Upper lobe of left lung (tissue), 6 donors: Measurements from ENCODE around the gene ANK3. TPM values are rescaled to one million over a fixed set of nuclear protein-coding genes. Genes with fewer than 3 reads are reported as not detected.

Experiments used
- ATAC-seq, 2 donors: fragments of 200-7000 bp; cut with Tn5 transposase; one replicate each; pipeline ENCODE4 v1.9.1; 2022; ENCODE audit warnings: mild to moderate bottlenecking in 2 of 2, moderate library complexity in 2 of 2; ENCODE audit not compliant: low FRiP score in 2 of 2
- DNase-seq, 2 donors: peaks; one replicate each; pipeline ENCODE4 v3.0.0-alpha.2; 2019 to 2020
- H3K27ac ChIP-seq, 4 donors: fragments of 200-600 bp; sonication (generic); one replicate each; pipeline ENCODE4 v1.5.1; 2016 to 2019
- H3K27me3 ChIP-seq, 4 donors: fragments of 200-600 bp; sonication (generic); one replicate each; pipeline ENCODE4 v1.5.1; 2017 to 2019
- H3K36me3 ChIP-seq, 4 donors: fragments of 200-600 bp; sonication (generic); one replicate each; pipeline ENCODE4 v1.5.1; 2016 to 2019
- H3K4me1 ChIP-seq, 4 donors: fragments of 200-600 bp; sonication (generic); one replicate each; pipeline ENCODE4 v1.5.1; 2018 to 2019
- H3K4me3 ChIP-seq, 4 donors: fragments of 200-600 bp; sonication (generic); one replicate each; pipeline ENCODE4 v1.5.1; 2017 to 2019; ENCODE audit warnings: mild to moderate bottlenecking in 2 of 4, moderate library complexity in 1 of 4
- H3K9me3 ChIP-seq, 4 donors: fragments of 200-600 bp; sonication (generic); one replicate each; pipeline ENCODE4 v1.5.1; 2018 to 2019
- EP300 ChIP-seq, 4 donors: sonication (generic); formaldehyde crosslinking; IDR thresholded peaks; one replicate each; pipeline ENCODE4 v1.5.1; 2017; ENCODE audit warnings: antibody characterized with exemption in 4 of 4, control low read depth in 2 of 4
- POLR2A ChIP-seq, 4 donors: fragments of 450-650 bp; IDR thresholded peaks; one replicate each; pipeline ENCODE4 v1.5.1; 2016 to 2017; ENCODE audit warnings: antibody characterized with exemption in 4 of 4, mild to moderate bottlenecking in 2 of 4
- POLR2AphosphoS5 ChIP-seq, 2 donors: sonication (generic); formaldehyde crosslinking; IDR thresholded peaks; one replicate each; pipeline ENCODE4 v1.5.1; 2017; ENCODE audit warnings: antibody characterized with exemption in 2 of 2
- WGBS, 2 donors: methylation state at CpG; one replicate each; pipeline ENCODE4 v1.1.5; 2017 to 2018; 5-methylcytosine and 5-hydroxymethylcytosine counted together
- total RNA-seq, 6 donors: library from RNA; depleted of rRNA in 4 of 6; stranded (reverse); fragments of >200 nt in 4 of 6; gene quantifications; one replicate each; pipeline versions ENCODE4 v1.1.0 to v1.2.1, GENCODE V29; 2016 to 2021
- TF ChIP-seq, protein P1 (sequence below), 6 experiments: fragments of 450-650 bp in 4 of 6; fragments of 200-600 bp in 2 of 6; sonication (generic) in 2 of 6; IDR thresholded peaks; one replicate each; pipeline ENCODE4 v1.5.1; 2016 to 2019; ENCODE audit warnings: antibody characterized with exemption in 6 of 6
- donor health status: DM: no; HTN: no; CAD: no; lungs with moderate emphysema.
- donor health status: DM: no; HTN: yes; CAD: no; lungs with severe emphysema.

Gene ANK3
- total RNA-seq, 6 donors from 2014 or later, result 43.9 to 193 (median 98.5) TPM

DNA sequence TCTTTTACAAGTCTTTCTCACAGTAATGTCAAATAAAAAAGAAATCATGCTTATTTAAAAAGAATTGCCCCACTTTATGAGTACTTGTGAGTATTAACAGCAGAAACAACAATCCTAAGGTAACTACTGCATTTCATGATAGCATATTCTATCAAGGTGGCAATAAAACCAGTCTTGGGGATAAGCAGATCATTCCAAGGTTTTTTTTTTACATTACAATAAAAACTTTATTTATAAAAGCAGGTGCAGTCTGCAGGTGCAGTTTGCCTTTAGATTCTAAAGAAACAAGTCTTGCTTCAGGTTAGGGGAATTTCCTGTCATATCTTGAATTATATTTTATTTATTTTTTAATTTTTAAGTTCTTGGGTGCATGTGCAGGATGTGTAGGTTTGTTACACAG lies 10.7 kb upstream of the ANK3 start:
- Histone ChIP-seq H3K9me3 (no peaks in the 10 kb centered on the region), H3K4me1 (no peaks in the 10 kb centered on the region), H3K4me3 (no peak overlapping the region), H3K27ac (no peak overlapping the region), H3K27me3 (no peaks in the 10 kb centered on the region), H3K36me3 (no peaks in the 10 kb centered on the region)
- TF ChIP-seq EP300 (IDR thresholded peaks at IDR 0.05) (no peak), POLR2AphosphoS5 (IDR thresholded peaks at IDR 0.05) (no peak)
- TF ChIP-seq, protein P1, sequence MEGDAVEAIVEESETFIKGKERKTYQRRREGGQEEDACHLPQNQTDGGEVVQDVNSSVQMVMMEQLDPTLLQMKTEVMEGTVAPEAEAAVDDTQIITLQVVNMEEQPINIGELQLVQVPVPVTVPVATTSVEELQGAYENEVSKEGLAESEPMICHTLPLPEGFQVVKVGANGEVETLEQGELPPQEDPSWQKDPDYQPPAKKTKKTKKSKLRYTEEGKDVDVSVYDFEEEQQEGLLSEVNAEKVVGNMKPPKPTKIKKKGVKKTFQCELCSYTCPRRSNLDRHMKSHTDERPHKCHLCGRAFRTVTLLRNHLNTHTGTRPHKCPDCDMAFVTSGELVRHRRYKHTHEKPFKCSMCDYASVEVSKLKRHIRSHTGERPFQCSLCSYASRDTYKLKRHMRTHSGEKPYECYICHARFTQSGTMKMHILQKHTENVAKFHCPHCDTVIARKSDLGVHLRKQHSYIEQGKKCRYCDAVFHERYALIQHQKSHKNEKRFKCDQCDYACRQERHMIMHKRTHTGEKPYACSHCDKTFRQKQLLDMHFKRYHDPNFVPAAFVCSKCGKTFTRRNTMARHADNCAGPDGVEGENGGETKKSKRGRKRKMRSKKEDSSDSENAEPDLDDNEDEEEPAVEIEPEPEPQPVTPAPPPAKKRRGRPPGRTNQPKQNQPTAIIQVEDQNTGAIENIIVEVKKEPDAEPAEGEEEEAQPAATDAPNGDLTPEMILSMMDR (IDR thresholded peaks at IDR 0.05), result no peak
- no peak for DNase-seq
- ATAC-seq, result no peak

DNA sequence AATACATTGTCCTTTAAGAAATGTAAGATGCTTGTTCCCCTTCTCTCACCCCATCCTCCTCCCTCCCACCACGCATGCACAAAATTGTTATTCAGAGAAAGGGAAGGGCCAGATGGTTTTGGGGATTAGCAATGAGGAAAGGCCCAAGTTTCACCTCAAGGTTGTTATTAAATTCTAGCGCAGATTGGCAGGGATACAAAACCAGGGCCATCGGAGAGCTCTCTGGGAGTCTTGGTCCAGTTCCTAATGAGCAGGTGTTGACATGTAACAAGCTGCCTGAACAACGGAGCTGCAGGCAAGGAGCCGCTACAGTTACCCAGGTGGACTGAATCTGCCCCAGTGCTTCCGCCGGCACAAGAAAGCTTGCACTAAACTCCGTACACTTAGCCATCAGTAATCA lies 9.7 kb upstream of the ANK3 start:
- no peak for ATAC-seq
- DNase-seq, result no peak
- H3K4me3 ChIP-seq, result no peak overlapping the region

DNA sequence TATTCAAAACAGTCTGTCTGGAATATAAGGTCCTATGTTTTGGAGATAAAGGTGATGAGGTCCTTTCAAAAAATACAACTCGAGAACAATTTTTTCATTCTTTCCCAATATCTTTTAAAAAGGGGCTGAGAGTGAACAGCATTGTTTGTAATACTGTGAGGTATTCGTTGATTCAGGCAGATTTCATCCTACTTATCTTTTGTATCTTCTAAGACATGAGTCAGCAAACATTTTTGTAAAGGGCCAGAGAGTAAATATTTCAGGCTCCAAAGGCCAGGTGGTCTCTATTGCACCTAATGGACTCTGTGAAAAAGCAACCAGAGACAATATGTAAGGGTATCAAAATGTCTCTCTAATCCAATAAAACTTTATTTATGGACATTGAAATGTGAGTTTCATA lies 8.1 kb upstream of the ANK3 start:
- H3K9me3 ChIP-seq, result no peaks in the 10 kb centered on the region
- TF ChIP-seq, protein P1 (IDR thresholded peaks at IDR 0.05), result no peak
- no peak for TF ChIP-seq EP300 (IDR thresholded peaks at IDR 0.05)
- no peak for TF ChIP-seq POLR2AphosphoS5 (IDR thresholded peaks at IDR 0.05)
- no peak for TF ChIP-seq POLR2A (IDR thresholded peaks at IDR 0.05)
- H3K4me1 ChIP-seq, result no peaks in the 10 kb centered on the region
- no peak overlapping the region for H3K4me3 ChIP-seq
- 71 to 76% methylated on average over 2 of the region's 2 CpGs for WGBS, 2 donors
- no peaks in the 10 kb centered on the region for H3K36me3 ChIP-seq
- H3K27me3 ChIP-seq, result no peaks in the 10 kb centered on the region
- DNase-seq, result no peak
- ATAC-seq, result no peak
- H3K27ac ChIP-seq, result no peak overlapping the region

More for the DNA sequence above, 9.7 kb upstream of the ANK3 start:
- Histone ChIP-seq H3K4me1 (no peaks in the 10 kb centered on the region), H3K27me3 (no peaks in the 10 kb centered on the region), H3K9me3 (no peaks in the 10 kb centered on the region), H3K36me3 (no peaks in the 10 kb centered on the region), H3K27ac (no peak overlapping the region)
- TF ChIP-seq POLR2AphosphoS5 (IDR thresholded peaks at IDR 0.05), result no peak
- TF ChIP-seq, protein P1 (IDR thresholded peaks at IDR 0.05), result no peak
- no peak for TF ChIP-seq POLR2A (IDR thresholded peaks at IDR 0.05)
- TF ChIP-seq EP300 (IDR thresholded peaks at IDR 0.05), result no peak
- 74 to 78% methylated on average over 8 of the region's 8 CpGs for WGBS, 2 donors

GRCh38 chr10:60396766-60397165 lies 7.1 kb upstream of the ANK3 start:
- H3K27ac ChIP-seq, result no peak overlapping the region
- DNase-seq (no peak), ATAC-seq (no peak)
- H3K27me3 ChIP-seq, result no peaks in the 10 kb centered on the region
- H3K4me3 ChIP-seq, result no peak overlapping the region
- no peaks in the 10 kb centered on the region for H3K36me3 ChIP-seq
- no peak for TF ChIP-seq EP300 (IDR thresholded peaks at IDR 0.05)
- TF ChIP-seq, protein P1 (IDR thresholded peaks at IDR 0.05), result no peak
- TF ChIP-seq POLR2AphosphoS5 (IDR thresholded peaks at IDR 0.05), result no peak
- TF ChIP-seq POLR2A (IDR thresholded peaks at IDR 0.05), result no peak
- no peaks in the 10 kb centered on the region for H3K9me3 ChIP-seq
- H3K4me1 ChIP-seq, result no peaks in the 10 kb centered on the region
- WGBS, 2 donors, result 84 to 91% methylated on average over 3 of the region's 3 CpGs

DNA sequence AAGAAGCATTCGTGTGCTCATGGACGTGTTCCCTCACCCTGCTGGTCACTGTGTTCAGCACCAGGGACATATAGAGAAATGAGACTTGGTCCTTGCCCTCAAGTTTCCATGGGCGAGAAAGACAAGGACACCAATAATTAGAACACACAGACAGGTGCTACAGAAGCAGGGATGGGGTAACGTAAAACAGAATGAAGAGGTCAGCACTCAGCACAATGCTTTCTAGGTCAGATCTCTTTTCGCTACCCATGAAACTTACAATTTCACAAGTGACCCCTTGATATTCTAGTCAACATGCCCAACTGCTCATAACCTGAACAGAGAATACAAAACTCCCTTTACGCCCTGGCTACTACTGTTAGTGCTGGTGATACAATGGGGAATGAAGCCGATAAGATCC lies 6.0 kb upstream of the ANK3 start:
- 90 to 91% methylated on average over 7 of the region's 7 CpGs for WGBS, 2 donors

More for the DNA sequence above, 6.0 kb upstream of the ANK3 start:
- TF ChIP-seq, protein P1 (IDR thresholded peaks at IDR 0.05), result no peak
- no peak for TF ChIP-seq EP300 (IDR thresholded peaks at IDR 0.05)
- no peak for TF ChIP-seq POLR2A (IDR thresholded peaks at IDR 0.05)
- TF ChIP-seq POLR2AphosphoS5 (IDR thresholded peaks at IDR 0.05), result no peak
- Histone ChIP-seq H3K9me3 (no peaks in the 10 kb centered on the region), H3K27me3 (no peaks in the 10 kb centered on the region), H3K36me3 (no peaks in the 10 kb centered on the region), H3K4me3 (no peak overlapping the region), H3K4me1 (no peaks in the 10 kb centered on the region), H3K27ac (no peak overlapping the region)
- no peak for ATAC-seq
- DNase-seq, result no peak
